ENCODE results near the gene DIDO1.
A peak's percentile ranks its signal among the peaks of the same experiment; 100 is the strongest.
"Not testable (repeated sequence)": the region's sequence is repeated elsewhere in the genome, so short reads cannot be mapped to it uniquely, and the experiment has no call there.

The DIDO1 gene

DNA sequence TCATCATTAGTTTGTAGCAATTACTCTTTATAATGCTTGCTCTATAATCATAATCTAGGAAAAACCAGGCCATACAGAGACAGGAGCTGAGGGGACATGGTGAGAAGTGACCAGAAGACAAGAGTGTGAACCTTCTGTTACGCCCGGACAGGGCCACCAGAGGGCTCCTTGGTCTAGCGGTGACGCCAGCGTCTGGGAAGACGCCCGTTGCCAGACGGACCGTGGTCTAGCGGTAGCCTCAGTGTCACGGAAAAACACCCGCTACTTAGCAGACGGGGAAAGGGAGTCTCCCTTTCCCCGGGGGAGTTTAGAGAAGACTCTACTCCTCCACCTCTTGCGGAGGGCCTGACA lies 52.6 kb downstream of the DIDO1 start:
- H3K23ac ChIP-seq (ENCODE audit: low read length); H3K4me3 ChIP-seq (ENCODE audit: low read length); H2BK120ac ChIP-seq (ENCODE audit: low read depth, low read length); H3K27me3 ChIP-seq (ENCODE audit: insufficient read depth, low read length, poor library complexity); H2BK15ac ChIP-seq (replicated peaks; ENCODE audit: low read depth); H2BK5ac ChIP-seq (ENCODE audit: low read length); H3K56ac ChIP-seq (ENCODE audit: low read length); H3K4me1 ChIP-seq (ENCODE audit: control insufficient read depth, low read depth, low read length); H4K8ac ChIP-seq (ENCODE audit: low read depth, low read length); H3K79me2 ChIP-seq (ENCODE audit: control insufficient read depth, insufficient read depth, low read length); H3K18ac ChIP-seq (ENCODE audit: low read length); H3K4me2 ChIP-seq (ENCODE audit: low read length); H2AK5ac ChIP-seq (ENCODE audit: low read length); H3K79me1 ChIP-seq (ENCODE audit: low read length); H3K36me3 ChIP-seq (ENCODE audit: control insufficient read depth, insufficient read depth, low read length); H3K9ac ChIP-seq (ENCODE audit: low read length); H4K5ac ChIP-seq (ENCODE audit: low read length); H3K4ac ChIP-seq (ENCODE audit: low read depth, low read length); H3K27ac ChIP-seq (ENCODE audit: low read depth, low read length): not testable (repeated sequence)
- peak; percentile 71 for DNase-seq
- WGBS (ENCODE audit: extremely low coverage, insufficient coverage, low lambda C conversion rate): no CpG with 5 or more reads among the region's 15 CpGs

DNA sequence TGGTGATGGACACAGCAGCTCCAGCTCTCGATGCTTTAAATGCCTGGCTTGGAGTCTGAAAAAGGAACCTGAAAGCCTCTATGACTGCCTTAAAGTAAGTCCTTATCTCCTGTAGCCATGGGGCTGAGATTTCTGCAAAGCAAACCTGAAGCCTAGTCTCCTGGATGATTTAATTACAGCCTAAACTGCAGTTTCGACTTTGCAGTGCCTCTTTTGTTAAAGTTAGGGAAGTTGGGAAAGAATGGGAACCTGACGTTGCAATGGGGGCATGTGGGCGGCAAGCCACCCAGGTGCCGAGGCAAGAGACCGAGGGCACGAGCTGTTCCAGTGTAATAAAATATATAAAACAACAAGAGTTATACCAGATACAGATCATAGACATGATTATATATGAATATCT lies 53.0 kb downstream of the DIDO1 start:
- Histone ChIP-seq H3K4me2 (ENCODE audit: low read length) (no peak overlapping the region), H3K27me3 (ENCODE audit: insufficient read depth, low read length, poor library complexity) (no peaks in the 10 kb centered on the region), H2BK5ac (ENCODE audit: low read length) (no peak overlapping the region), H4K5ac (ENCODE audit: low read length) (no peak overlapping the region), H3K27ac (ENCODE audit: low read depth, low read length) (no peak overlapping the region), H3K56ac (ENCODE audit: low read length) (no peak overlapping the region), H3K36me3 (ENCODE audit: control insufficient read depth, insufficient read depth, low read length) (no peaks in the 10 kb centered on the region), H2AK5ac (ENCODE audit: low read length) (no peak overlapping the region), H3K23ac (ENCODE audit: low read length) (no peak overlapping the region), H2BK15ac (replicated peaks; ENCODE audit: low read depth) (no peak overlapping the region), H4K8ac (ENCODE audit: low read depth, low read length) (no peak overlapping the region), H3K4me3 (ENCODE audit: low read length) (no peak overlapping the region), H3K9ac (ENCODE audit: low read length) (no peak overlapping the region), H2BK120ac (ENCODE audit: low read depth, low read length) (no peak overlapping the region), H3K79me1 (ENCODE audit: low read length) (no peaks in the 10 kb centered on the region), H3K18ac (ENCODE audit: low read length) (no peak overlapping the region), H3K79me2 (ENCODE audit: control insufficient read depth, insufficient read depth, low read length) (no peaks in the 10 kb centered on the region), H3K4me1 (ENCODE audit: control insufficient read depth, low read depth, low read length) (no peaks in the 10 kb centered on the region), H3K4ac (ENCODE audit: low read depth, low read length) (no peak overlapping the region)
- no CpG with 5 or more reads among the region's 7 CpGs for WGBS (ENCODE audit: extremely low coverage, insufficient coverage, low lambda C conversion rate)
- DNase-seq: no peak

- Histone ChIP-seq H3K4me2 (ENCODE audit: low read length) (no peak overlapping the region), H3K79me2 (ENCODE audit: control insufficient read depth, insufficient read depth, low read length) (no peaks in the 10 kb centered on the region), H2AK5ac (ENCODE audit: low read length) (no peak overlapping the region), H3K4me3 (ENCODE audit: low read length) (no peak overlapping the region), H3K4ac (ENCODE audit: low read depth, low read length) (no peak overlapping the region), H2BK120ac (ENCODE audit: low read depth, low read length) (no peak overlapping the region), H2BK15ac (replicated peaks; ENCODE audit: low read depth) (no peak overlapping the region), H3K18ac (ENCODE audit: low read length) (no peak overlapping the region), H4K5ac (ENCODE audit: low read length) (no peak overlapping the region), H3K23ac (ENCODE audit: low read length) (no peak overlapping the region), H3K27ac (ENCODE audit: low read depth, low read length) (no peak overlapping the region), H3K4me1 (ENCODE audit: control insufficient read depth, low read depth, low read length) (no peaks in the 10 kb centered on the region), H3K27me3 (ENCODE audit: insufficient read depth, low read length, poor library complexity) (no peaks in the 10 kb centered on the region), H3K36me3 (ENCODE audit: control insufficient read depth, insufficient read depth, low read length) (no peaks in the 10 kb centered on the region), H2BK5ac (ENCODE audit: low read length) (no peak overlapping the region), H3K9ac (ENCODE audit: low read length) (no peak overlapping the region), H4K8ac (ENCODE audit: low read depth, low read length) (no peak overlapping the region), H3K56ac (ENCODE audit: low read length) (no peak overlapping the region), H3K79me1 (ENCODE audit: low read length) (no peaks in the 10 kb centered on the region)
- no CpG with 5 or more reads among the region's 6 CpGs for WGBS (ENCODE audit: extremely low coverage, insufficient coverage, low lambda C conversion rate)
- no peak for DNase-seq
Observed at GRCh38 chr20:62872862-62873261, 53.4 kb downstream of the DIDO1 start.

DNA sequence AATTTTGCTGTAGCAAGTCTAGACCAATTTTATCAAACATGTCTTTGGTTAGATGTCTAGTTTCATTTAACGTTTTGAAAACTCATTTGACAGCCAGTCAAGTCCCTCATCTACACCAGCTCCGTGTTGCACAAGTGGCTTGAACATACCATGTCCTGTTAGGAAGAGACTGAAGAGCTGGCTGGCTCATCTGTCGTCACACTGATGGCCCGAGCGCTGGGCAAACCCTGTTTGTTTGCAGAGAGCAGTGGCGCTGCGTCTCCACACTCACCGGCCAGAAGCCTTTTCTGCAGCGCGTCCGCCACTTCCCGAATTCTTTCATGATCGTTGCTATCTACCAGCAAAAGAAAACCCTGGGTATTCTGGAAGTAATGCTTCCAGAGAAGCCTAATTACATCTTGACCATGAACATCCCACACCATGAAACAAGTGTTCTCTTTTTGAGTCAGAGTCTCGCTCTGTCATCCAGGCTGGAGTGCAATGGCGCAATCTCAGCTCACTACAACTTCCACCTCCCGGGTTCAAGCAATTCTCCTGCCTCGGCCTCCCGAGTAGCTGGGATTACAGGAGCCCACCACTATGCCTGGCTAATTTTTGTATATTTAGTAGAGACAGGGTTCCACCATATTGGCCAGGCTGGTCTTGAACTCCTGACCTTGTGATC lies 54.0 kb downstream of the DIDO1 start:
- Histone ChIP-seq H3K4ac (ENCODE audit: low read depth, low read length) (no peak overlapping the region), H3K18ac (ENCODE audit: low read length) (no peak overlapping the region), H3K79me1 (ENCODE audit: low read length) (no peaks in the 10 kb centered on the region), H3K4me1 (ENCODE audit: control insufficient read depth, low read depth, low read length) (no peaks in the 10 kb centered on the region), H3K4me3 (ENCODE audit: low read length) (no peak overlapping the region), H4K8ac (ENCODE audit: low read depth, low read length) (no peak overlapping the region), H3K9ac (ENCODE audit: low read length) (no peak overlapping the region), H4K5ac (ENCODE audit: low read length) (no peak overlapping the region), H2BK5ac (ENCODE audit: low read length) (no peak overlapping the region), H3K27ac (ENCODE audit: low read depth, low read length) (no peak overlapping the region), H2BK15ac (replicated peaks; ENCODE audit: low read depth) (no peak overlapping the region), H3K36me3 (ENCODE audit: control insufficient read depth, insufficient read depth, low read length) (no peaks in the 10 kb centered on the region), H3K23ac (ENCODE audit: low read length) (no peak overlapping the region), H3K56ac (ENCODE audit: low read length) (no peak overlapping the region), H3K27me3 (ENCODE audit: insufficient read depth, low read length, poor library complexity) (no peaks in the 10 kb centered on the region), H2AK5ac (ENCODE audit: low read length) (no peak overlapping the region), H3K4me2 (ENCODE audit: low read length) (no peak overlapping the region), H3K79me2 (ENCODE audit: control insufficient read depth, insufficient read depth, low read length) (no peaks in the 10 kb centered on the region), H2BK120ac (ENCODE audit: low read depth, low read length) (no peak overlapping the region)
- no peak for DNase-seq
- WGBS (ENCODE audit: extremely low coverage, insufficient coverage, low lambda C conversion rate): no CpG with 5 or more reads among the region's 18 CpGs

- H2BK5ac ChIP-seq (ENCODE audit: low read length): no peak overlapping the region
- H4K8ac ChIP-seq (ENCODE audit: low read depth, low read length): no peak overlapping the region
- H3K36me3 ChIP-seq (ENCODE audit: control insufficient read depth, insufficient read depth, low read length): no peaks in the 10 kb centered on the region
- H3K23ac ChIP-seq (ENCODE audit: low read length): no peak overlapping the region
- no peak overlapping the region for H3K56ac ChIP-seq (ENCODE audit: low read length)
- H3K79me2 ChIP-seq (ENCODE audit: control insufficient read depth, insufficient read depth, low read length): no peaks in the 10 kb centered on the region
- H3K4me1 ChIP-seq (ENCODE audit: control insufficient read depth, low read depth, low read length): peaks cover 4% of the 10 kb centered on the region
- no peaks in the 10 kb centered on the region for H3K27me3 ChIP-seq (ENCODE audit: insufficient read depth, low read length, poor library complexity)
- no peak overlapping the region for H3K27ac ChIP-seq (ENCODE audit: low read depth, low read length)
- H3K9ac ChIP-seq (ENCODE audit: low read length): no peak overlapping the region
- no peak overlapping the region for H2BK120ac ChIP-seq (ENCODE audit: low read depth, low read length)
- H3K4me2 ChIP-seq (ENCODE audit: low read length): no peak overlapping the region
- H3K4me3 ChIP-seq (ENCODE audit: low read length): no peak overlapping the region
- no peak for DNase-seq
- no peak overlapping the region for H2AK5ac ChIP-seq (ENCODE audit: low read length)
- no peak overlapping the region for H2BK15ac ChIP-seq (replicated peaks; ENCODE audit: low read depth)
- H4K5ac ChIP-seq (ENCODE audit: low read length): no peak overlapping the region
- H3K18ac ChIP-seq (ENCODE audit: low read length): no peak overlapping the region
- H3K79me1 ChIP-seq (ENCODE audit: low read length): no peaks in the 10 kb centered on the region
- no peak overlapping the region for H3K4ac ChIP-seq (ENCODE audit: low read depth, low read length)
- WGBS (ENCODE audit: extremely low coverage, insufficient coverage, low lambda C conversion rate): no CpG with 5 or more reads among the region's 7 CpGs
Observed at GRCh38 chr20:62864207-62864606, 62.1 kb downstream of the DIDO1 start.

DNA sequence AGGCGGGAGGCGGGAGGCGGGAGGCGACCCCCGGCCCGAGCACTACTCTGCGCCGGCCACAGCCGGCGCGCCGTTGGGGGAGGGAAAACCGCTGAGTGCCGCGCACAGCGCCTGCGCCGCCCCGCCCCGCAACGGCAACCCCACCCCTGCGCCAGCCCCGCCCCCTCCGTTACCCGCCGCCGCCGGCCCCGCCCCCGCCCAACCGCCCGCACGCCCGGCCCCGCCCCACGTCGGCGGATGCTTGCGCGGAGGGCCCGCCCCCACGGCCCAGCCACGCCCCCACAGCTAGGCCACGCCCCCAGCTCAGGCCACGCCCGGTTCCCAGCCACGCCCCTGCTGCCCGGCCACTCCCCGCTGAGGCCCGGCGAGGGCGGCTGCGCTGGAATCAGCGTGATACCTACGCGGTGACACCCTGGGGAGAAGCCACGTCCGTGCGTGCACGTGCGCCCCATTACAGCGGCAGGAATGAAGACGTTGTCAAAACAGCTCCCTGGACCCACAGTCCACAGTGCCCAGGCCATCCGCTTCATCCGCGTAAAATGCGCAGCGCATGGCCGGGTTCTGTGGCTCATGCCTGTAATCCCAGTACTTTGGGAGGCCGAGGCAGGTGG lies 64.5 kb downstream of the DIDO1 start, which contains the start of gene TCFL5:
TCFL5 (minus strand) TSS at position 97 of the 611 bp plus-strand sequence. CDS start 152 bp downstream, outside the sequence.
- Histone ChIP-seq H3K9ac (ENCODE audit: low read length) (peak within 1 kb of the TSS; percentile 79), H3K79me1 (ENCODE audit: low read length) (no peaks in the 10 kb centered on the region), H4K8ac (ENCODE audit: low read depth, low read length) (no peak within 1 kb of the TSS), H3K18ac (ENCODE audit: low read length) (peak within 1 kb of the TSS; percentile 88), H3K27me3 (ENCODE audit: insufficient read depth, low read length, poor library complexity) (no peaks in the 10 kb centered on the region), H3K4me2 (ENCODE audit: low read length) (peak within 1 kb of the TSS; percentile 85), H2BK15ac (replicated peaks; ENCODE audit: low read depth) (no peak within 1 kb of the TSS), H3K4me3 (ENCODE audit: low read length) (peak within 1 kb of the TSS; percentile 64), H3K23ac (ENCODE audit: low read length) (peak within 1 kb of the TSS; percentile 66), H3K4ac (ENCODE audit: low read depth, low read length) (peak within 1 kb of the TSS; percentile 90), H3K36me3 (ENCODE audit: control insufficient read depth, insufficient read depth, low read length) (peaks cover 1% of the 10 kb centered on the region), H4K5ac (ENCODE audit: low read length) (no peak within 1 kb of the TSS), H3K56ac (ENCODE audit: low read length) (peak within 1 kb of the TSS; percentile 98), H3K27ac (ENCODE audit: low read depth, low read length) (no peak within 1 kb of the TSS), H3K4me1 (ENCODE audit: control insufficient read depth, low read depth, low read length) (peaks cover 4% of the 10 kb centered on the region), H2BK120ac (ENCODE audit: low read depth, low read length) (no peak within 1 kb of the TSS), H3K79me2 (ENCODE audit: control insufficient read depth, insufficient read depth, low read length) (no peaks in the 10 kb centered on the region), H2AK5ac (ENCODE audit: low read length) (no peak within 1 kb of the TSS), H2BK5ac (ENCODE audit: low read length) (no peak within 1 kb of the TSS)
- peak; percentile 71 for DNase-seq
- WGBS (ENCODE audit: extremely low coverage, insufficient coverage, low lambda C conversion rate): no CpG with 5 or more reads among the region's 70 CpGs
